Limb (tissue), 2 donors: ENCODE measurements around the gene GALNT3.

Experiments
- DNase-seq, 2 donors: peaks; one replicate each; pipeline ENCODE4 v3.0.0-alpha.2; 2016; ENCODE audit errors: extremely low spot score in 2 of 2

Gene GALNT3

DNA sequence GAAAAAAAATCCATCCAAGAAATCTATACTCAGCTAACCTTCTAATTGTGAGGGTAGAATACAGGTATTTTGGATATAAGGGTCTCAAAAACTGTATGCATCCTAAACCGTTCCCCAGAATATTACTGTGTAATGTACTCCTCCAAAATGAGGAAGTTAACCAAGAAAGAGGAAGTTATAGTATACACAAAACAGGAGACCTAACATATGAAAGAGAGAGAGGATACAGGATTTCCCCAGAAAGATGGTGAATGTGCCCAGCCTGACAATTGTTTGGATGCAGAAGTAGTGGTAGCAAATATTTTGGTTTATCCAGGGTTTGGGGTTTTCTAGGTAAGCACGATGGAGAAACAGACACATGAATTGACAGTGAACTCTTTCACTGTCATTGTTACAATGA lies 50.6 kb downstream of the GALNT3 start:
- no peak for DNase-seq

DNA sequence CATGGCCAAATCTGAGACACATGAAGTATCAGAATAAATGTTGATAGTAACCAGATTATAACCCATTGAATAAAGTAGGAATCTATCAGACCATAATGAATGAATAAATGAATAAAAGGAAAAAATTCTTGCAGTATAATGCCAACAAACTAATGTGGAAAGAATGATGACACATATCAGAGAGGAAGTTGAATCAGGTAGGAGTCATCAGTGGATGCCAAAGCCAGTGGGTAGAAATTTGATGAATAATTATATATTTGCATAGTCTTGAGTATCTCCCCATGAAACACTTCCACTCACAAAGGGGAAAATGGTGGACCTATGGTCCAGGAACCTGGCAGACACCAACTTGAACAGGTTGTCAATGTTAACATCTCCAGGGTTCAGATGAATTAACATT lies 68.6 kb downstream of the GALNT3 start:
- DNase-seq: no peak

DNA sequence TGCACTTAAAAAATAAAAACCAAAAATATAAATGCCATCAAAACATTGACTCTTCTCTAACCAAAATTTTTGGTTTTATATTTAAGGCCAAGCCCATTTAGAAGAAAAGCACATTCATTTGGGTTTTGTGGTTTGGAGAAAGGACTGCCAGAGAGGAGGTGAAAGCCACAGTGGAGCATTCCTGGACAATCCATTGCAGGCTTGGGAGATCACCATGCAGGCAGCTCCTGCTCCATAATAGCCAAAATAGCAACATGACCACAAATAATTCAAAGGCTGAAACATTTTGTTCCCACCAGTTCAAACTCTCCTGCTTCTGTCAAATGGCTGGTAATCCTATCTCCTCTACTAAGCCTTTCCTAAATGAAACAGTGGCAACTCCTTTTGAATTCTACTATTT lies 73.5 kb downstream of the GALNT3 start:
- peak in 1 of 2 donors; percentile 8 for DNase-seq

DNA sequence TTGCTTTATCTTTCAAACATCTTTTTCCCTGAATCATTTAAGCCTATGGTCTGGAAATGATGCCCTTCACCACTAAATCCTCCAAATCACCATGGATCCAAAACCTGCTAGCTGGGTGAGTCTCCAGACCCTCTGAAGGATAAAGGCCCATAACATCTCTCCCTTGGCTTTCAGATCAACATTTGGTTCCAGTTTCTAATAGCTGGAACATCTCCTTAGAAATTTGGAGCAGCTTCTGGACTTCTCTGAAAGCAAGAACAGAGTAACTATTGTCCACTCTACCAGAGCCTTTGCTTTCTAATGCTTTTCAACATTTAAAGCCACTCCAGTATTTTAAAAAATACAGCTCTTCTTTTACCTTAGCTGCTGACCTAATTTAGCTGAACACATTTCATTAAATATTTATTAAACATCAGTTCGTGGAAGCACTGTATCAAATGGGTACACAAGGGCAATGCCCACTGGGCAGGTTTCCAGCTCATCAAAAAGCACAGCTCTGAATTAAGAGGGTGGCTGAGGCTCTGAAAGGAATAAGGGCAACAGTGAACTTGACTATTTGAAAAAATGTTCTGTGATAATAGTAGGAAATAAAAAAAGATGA lies 75.3 kb downstream of the GALNT3 start:
- no peak for DNase-seq

DNA sequence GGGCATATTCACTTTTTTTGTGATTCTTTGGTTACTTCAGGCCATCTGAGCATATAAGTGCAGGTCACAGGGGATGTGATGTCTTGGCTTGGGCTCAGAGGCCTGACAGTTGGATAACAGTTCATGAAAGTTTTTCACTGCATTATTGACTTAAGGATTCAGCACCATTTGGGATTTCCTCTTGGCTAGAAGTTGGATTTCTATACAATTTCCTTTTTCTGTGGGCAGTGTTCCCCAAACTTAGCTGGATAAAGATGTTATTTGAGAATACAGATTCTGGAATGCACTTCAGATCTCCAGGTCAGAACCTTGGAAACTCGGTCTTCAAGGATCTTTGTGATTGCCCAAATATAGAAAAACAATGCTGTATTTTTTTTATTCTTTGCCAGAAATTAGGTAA lies 78.0 kb downstream of the GALNT3 start:
- DNase-seq: no peak

DNA sequence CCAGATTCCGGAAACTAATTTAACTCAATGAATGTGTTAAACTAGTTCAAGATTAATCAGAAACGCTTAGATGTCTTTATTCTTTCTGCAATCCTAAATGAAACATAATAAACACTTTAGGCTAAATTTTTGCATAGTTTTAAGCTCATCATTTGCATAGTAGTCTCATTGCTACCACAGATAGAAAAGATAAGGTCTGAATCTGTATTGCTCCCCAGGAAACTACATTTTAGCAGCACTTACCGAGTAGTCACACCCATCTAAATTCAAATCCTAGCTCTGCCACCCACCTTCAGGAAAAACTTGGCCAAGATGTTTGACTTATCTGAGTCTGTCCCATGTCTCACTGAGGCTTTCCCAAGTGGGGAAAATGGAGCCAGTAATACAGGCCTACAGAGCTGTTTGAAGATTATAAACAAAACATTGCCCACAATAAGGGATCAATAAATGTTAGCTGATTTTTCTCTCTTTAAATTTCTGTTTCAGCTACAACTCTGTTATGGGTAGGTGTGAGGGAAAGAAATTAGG lies 87.0 kb downstream of the GALNT3 start:
- DNase-seq: no peak

DNA sequence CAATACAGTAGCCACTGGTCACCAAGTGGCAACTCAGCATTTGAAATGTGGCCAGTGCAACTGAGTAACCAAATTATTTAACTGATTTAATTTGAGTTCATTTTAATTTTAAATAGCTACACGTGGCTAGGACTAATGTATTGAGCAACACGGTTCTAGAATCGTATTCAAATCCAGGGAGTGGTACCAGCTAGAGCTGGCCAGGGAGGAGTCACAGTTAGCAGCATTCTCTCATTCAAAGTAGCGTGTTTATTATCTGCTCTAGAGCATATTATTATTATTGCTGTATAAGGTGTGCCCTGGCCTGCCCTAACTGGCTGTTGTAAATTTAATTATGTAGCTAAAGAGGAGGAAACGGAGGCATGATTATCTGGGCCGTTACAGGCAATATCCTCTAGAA lies 92.9 kb downstream of the GALNT3 start:
- DNase-seq: no peak

DNA sequence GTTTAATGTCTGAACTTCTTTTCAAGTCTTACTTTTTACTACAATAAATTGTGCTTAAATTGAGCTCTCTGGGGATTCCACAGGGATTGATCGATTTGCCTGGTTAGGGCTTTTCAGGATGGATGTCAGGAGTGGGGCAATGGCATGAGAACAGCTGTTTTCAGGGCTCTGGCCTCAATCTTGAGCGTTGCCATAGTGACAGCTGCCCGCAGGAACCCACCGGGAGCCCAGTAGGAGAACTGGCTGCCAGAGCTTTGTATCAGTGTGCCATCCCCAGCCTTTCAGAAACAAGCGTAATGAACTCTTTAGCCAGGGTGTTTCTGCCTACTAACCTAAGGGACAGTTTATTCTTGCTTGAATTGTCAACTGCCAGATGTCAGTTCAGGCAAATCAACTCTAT lies 93.5 kb downstream of the GALNT3 start:
- no peak for DNase-seq

DNA sequence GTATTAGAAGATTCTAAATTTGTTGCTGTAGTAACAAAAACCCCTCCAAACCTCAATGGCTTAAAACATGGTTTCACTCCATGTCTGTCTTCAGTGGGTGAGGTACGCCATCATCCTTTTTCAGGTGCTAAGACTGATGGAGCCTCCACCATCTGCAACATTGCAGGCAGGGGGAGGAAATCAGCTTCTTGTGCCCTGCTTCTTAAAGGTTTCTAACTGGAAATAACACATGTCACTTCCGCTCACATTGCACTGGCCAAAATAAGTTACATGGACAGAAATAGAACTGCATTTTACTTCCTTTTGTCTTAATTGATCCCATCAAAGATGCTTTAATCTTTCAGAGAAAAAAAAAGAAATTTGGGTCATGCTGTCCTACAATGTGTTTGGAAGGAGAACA lies 94.1 kb downstream of the GALNT3 start:
- no peak for DNase-seq

DNA sequence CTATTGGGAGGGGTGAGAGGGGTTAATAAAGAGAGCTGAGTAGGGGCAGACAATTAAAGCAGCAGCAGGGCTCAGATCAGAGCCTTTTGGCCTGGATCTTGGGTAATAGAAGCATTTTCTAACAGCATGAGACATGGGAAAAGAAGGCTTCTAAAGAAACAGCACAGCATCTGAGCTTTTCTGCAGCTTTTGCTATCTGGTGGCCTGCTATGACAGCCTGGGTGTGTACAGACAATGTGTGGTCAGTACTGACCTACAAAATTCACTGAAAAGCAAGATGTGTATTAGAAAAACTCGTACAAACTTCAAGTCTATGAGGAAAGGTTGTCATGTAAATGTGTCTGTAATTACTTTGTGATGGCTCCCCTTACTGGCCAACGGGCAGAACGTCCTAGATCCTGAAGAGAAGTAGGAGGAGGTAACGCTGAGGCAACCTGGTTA lies 95.6 kb downstream of the GALNT3 start:
- peak; percentile 40 to 70 for DNase-seq

DNA sequence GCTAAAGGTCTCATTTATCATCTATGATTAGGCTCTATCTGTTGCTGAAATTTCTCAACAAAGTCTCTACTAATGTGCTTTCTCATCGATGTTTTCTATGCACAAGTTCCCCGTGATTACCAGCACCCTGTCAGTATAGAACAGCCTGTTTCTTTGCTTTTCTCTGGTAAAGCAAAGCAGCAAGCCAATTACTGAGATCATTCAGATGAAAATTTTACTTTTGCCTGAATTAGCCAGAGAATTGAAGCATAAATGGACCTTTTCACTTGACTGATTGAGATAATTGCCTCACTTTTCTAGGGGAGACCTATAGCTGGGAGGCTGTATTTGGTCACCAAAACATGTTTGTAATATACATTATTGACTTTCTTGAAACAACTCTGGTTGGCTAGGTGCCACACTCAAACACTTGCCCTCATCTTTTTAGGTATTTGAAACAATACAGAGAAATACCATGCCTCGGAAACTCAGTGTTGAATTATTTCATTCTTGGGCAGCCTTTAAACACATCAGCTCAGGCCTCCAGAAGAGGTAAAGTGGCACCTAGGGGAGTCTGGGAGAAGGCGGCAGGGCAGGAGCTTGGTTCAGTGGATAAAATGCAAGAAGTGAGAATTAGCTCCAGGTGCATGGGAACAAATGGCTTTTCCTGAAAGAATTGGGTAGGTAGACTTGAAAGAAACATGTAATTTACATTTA lies 96.2 kb downstream of the GALNT3 start:
- no peak for DNase-seq
